GM12878 (cell line): ENCODE results near the gene OR56B1. TPM values are rescaled to one million over a fixed set of nuclear protein-coding genes. Genes with fewer than 3 reads are reported as not detected.

Experiments used
- ATAC-seq: fragments of 200-7000 bp; cut with Tn5 transposase; 3 replicates; pipeline ENCODE4 v1.9.1; 2020; ENCODE audit warnings: mild to moderate bottlenecking, moderate library complexity
- BruUV-seq: library from RNA; stranded (reverse); fragments of 400-500 nt; replicated peaks from 2 replicates; lab custom pipeline; 2021; lab: Mats Ljungman, UMichigan
- CTCF ChIA-PET: fragments of 300-600 bp; sonication (Branson Sonifier 250); formaldehyde crosslinking; extraction: SDS; loops from one replicate; lab custom pipeline; 2021; ENCODE audit warnings: inconsistent platforms; lab: Yijun Ruan, JAX
- POLR2A ChIA-PET: fragments of 350-600 bp; formaldehyde crosslinking; extraction: SDS; loops from one replicate; lab custom pipeline; 2021; ENCODE audit warnings: inconsistent platforms; lab: Charles Lee
- RAD21 ChIA-PET: fragments of 300-600 bp; sonication (Branson Sonifier 250); formaldehyde crosslinking; loops from one replicate; lab custom pipeline; 2023; ENCODE audit warnings: antibody characterized with exemption; ENCODE audit not compliant: unreplicated experiment; lab: Charles Lee
- SMC1A ChIA-PET: fragments of 300-600 bp; sonication (Branson Sonifier 250); formaldehyde crosslinking; loops from one replicate; lab custom pipeline; 2023; ENCODE audit not compliant: unreplicated experiment, uncharacterized antibody; lab: Charles Lee
- DNase-seq: peaks from one replicate; pipeline ENCODE4 v3.0.0-alpha.2; 2011; ENCODE audit warnings: low read depth, low spot score
- FAIRE-seq: peaks from 3 replicates; lab custom pipeline; 2011; peaks lifted over from hg19 to GRCh38; lab: Jason Lieb, UNC
- H2AFZ ChIP-seq: 2 replicates; pipeline ENCODE4 v1.6.0; 2011; ENCODE audit warnings: low read depth, low read length, control low read depth; ENCODE audit not compliant: control insufficient read depth
- H3K27ac ChIP-seq: 2 replicates; pipeline ENCODE4 v1.5.1; 2011; ENCODE audit warnings: control low read depth; ENCODE audit not compliant: control insufficient read depth, insufficient read depth
- H3K27me3 ChIP-seq, 2 experiments: replicated peaks in 1 of 2; 2 replicates each; pipeline versions ENCODE4 v1.6.0 to v1.6.1; 2011; ENCODE audit warnings: low read length in 1 of 2; ENCODE audit not compliant: control insufficient read depth in 2 of 2, insufficient read depth in 2 of 2
- H3K36me3 ChIP-seq, 2 experiments: 2 replicates each; pipeline ENCODE4 v1.5.1; 2011; ENCODE audit warnings: low read length in 1 of 2; ENCODE audit not compliant: control insufficient read depth in 2 of 2, insufficient read depth in 2 of 2
- H3K4me1 ChIP-seq: 2 replicates; pipeline ENCODE4 v1.6.1; 2011; ENCODE audit warnings: mild to moderate bottlenecking, low read length, moderate library complexity, mixed read lengths; ENCODE audit not compliant: control insufficient read depth, insufficient read depth
- H3K4me2 ChIP-seq: 2 replicates; pipeline ENCODE4 v1.6.0; 2011; ENCODE audit warnings: control low read depth; ENCODE audit not compliant: control insufficient read depth, insufficient read depth
- H3K4me3 ChIP-seq: fragments of 200-600 bp; sonication (generic); 2 replicates; pipeline ENCODE4 v1.5.1; 2016
- H3K79me2 ChIP-seq: 2 replicates; pipeline ENCODE4 v1.6.0; 2011; ENCODE audit warnings: low read length; ENCODE audit not compliant: control insufficient read depth, insufficient read depth
- H3K9ac ChIP-seq: 2 replicates; pipeline ENCODE4 v1.8.0; 2011; ENCODE audit warnings: low read length, control low read depth, mixed read lengths; ENCODE audit not compliant: control insufficient read depth, insufficient read depth
- H3K9me3 ChIP-seq: replicated peaks from 3 replicates; pipeline ENCODE4 v1.5.1; 2011; ENCODE audit warnings: mild to moderate bottlenecking, low read length; ENCODE audit not compliant: control insufficient read depth, insufficient read depth
- H4K20me1 ChIP-seq: 2 replicates; pipeline ENCODE4 v1.6.0; 2011; ENCODE audit not compliant: control insufficient read depth, insufficient read depth
- ATF2 ChIP-seq: IDR thresholded peaks from 2 replicates; pipeline ENCODE4 v1.6.1; 2012; ENCODE audit warnings: low read length, inconsistent platforms
- CBX3 ChIP-seq: fragments of 200-600 bp; sonication (generic); IDR thresholded peaks from 2 replicates; pipeline ENCODE4 v1.6.1; 2016; ENCODE audit warnings: low read depth, borderline replicate concordance
- CHD1 ChIP-seq: IDR thresholded peaks from 2 replicates; pipeline ENCODE4 v1.6.1; 2012; ENCODE audit warnings: low read depth, low read length, improper control_type of control experiment
- CREB1 ChIP-seq: IDR thresholded peaks from 2 replicates; pipeline ENCODE4 v1.6.1; 2012; ENCODE audit warnings: low read depth, mild to moderate bottlenecking, inconsistent platforms
- DPF2 ChIP-seq: fragments of 450-650 bp; IDR thresholded peaks from 2 replicates; pipeline ENCODE4 v1.6.1; 2017; ENCODE audit warnings: mild to moderate bottlenecking
- HSF1 ChIP-seq: fragments of 150-350 bp; IDR thresholded peaks from 2 replicates; pipeline ENCODE4 v1.6.1; 2014; ENCODE audit warnings: mild to moderate bottlenecking, low read depth, low read length
- MYB ChIP-seq: fragments of 150-350 bp; IDR thresholded peaks from 2 replicates; pipeline ENCODE4 v1.6.1; 2014; ENCODE audit warnings: mild to moderate bottlenecking, low read depth, low read length, borderline replicate concordance
- NFXL1 ChIP-seq: fragments of 450-650 bp; IDR thresholded peaks from 2 replicates; pipeline ENCODE4 v1.6.1; 2017; ENCODE audit warnings: antibody characterized with exemption, mild to moderate bottlenecking, borderline replicate concordance
- NFYA ChIP-seq: IDR thresholded peaks from 2 replicates; pipeline ENCODE4 v1.6.1; 2011; ENCODE audit warnings: low read depth, mild to moderate bottlenecking, low read length, improper control_type of control experiment, borderline replicate concordance
- NR2F1 ChIP-seq: fragments of 450-650 bp; conservative IDR thresholded peaks from 2 replicates; pipeline ENCODE4 v1.6.1; 2017; ENCODE audit warnings: mild to moderate bottlenecking
- NRF1 ChIP-seq: conservative IDR thresholded peaks from 2 replicates; pipeline ENCODE4 v1.6.1; 2011; ENCODE audit warnings: mild to moderate bottlenecking, low read depth, low read length, improper control_type of control experiment
- POLR2AphosphoS2 ChIP-seq: IDR thresholded peaks from 2 replicates; pipeline ENCODE4 v1.6.1; 2011; ENCODE audit warnings: low read depth, mild to moderate bottlenecking, low read length, improper control_type of control experiment, moderate library complexity
- POLR2AphosphoS5 ChIP-seq: IDR thresholded peaks from 2 replicates; pipeline ENCODE4 v1.6.1; 2011; ENCODE audit warnings: mild to moderate bottlenecking, low read length, inconsistent platforms
- RELA ChIP-seq: fragments of 450-650 bp; IDR thresholded peaks from 2 replicates; pipeline ENCODE4 v1.8.0; 2014; ENCODE audit warnings: borderline replicate concordance; ENCODE audit not compliant: partially characterized antibody
- SMAD1 ChIP-seq: fragments of 450-650 bp; IDR thresholded peaks from 2 replicates; pipeline ENCODE4 v1.6.1; 2018; ENCODE audit warnings: mild to moderate bottlenecking, low read depth; ENCODE audit not compliant: partially characterized antibody
- SMARCA5 ChIP-seq: fragments of 450-650 bp; IDR thresholded peaks from 2 replicates; pipeline ENCODE4 v1.6.1; 2017; ENCODE audit warnings: mild to moderate bottlenecking
- STAT1 ChIP-seq: fragments of 450-650 bp; conservative IDR thresholded peaks from 2 replicates; pipeline ENCODE4 v1.6.1; 2014; ENCODE audit warnings: antibody characterized with exemption, mild to moderate bottlenecking
- TCF12 ChIP-seq: IDR thresholded peaks from 2 replicates; pipeline ENCODE4 v1.6.1; 2011; ENCODE audit warnings: low read depth, mild to moderate bottlenecking, low read length
- ZNF217 ChIP-seq: fragments of 450-650 bp; IDR thresholded peaks from 2 replicates; pipeline ENCODE4 v1.6.1; 2017; ENCODE audit warnings: antibody characterized with exemption, mild to moderate bottlenecking
- WGBS: methylation state at CpG from one replicate; pipeline ENCODE4 v1.1.6; 2016; ENCODE audit warnings: low lambda C conversion rate; ENCODE audit not compliant: insufficient replicate concordance, insufficient coverage; ENCODE audit errors: missing lambda C conversion rate; 5-methylcytosine and 5-hydroxymethylcytosine counted together
- in situ Hi-C: fragments of 300-500 bp; cut with MboI; formaldehyde crosslinking; loops from 9 replicates; pipeline ENCODE4 v1.14.3; 2018; ENCODE audit warnings: mixed read lengths
- intact Hi-C: fragments of 100-400 bp; cut with micrococcal nuclease; formaldehyde crosslinking; loops from one replicate; pipeline ENCODE4 v1.14.2; 2022; ENCODE audit not compliant: unreplicated experiment
- polyA plus RNA-seq, 11 experiments: library from polyadenylated mRNA; depleted of rRNA in 4 of 11; unstranded in 6 of 11; stranded (reverse) in 5 of 11; fragments of >200 nt; fragmentation: Nextera tagmentation in 4 of 11; fragmentation: Illumina TruSeq in 1 of 11; extraction: Ambion mirVana in 4 of 11; extraction: Trizol in 1 of 11; gene quantifications; 1 replicate in 1 of 11; 2 replicates in 10 of 11; pipeline versions ENCODE4 v1.2.1 to v1.2.3, GENCODE V29; 2011 to 2016; ENCODE audit warnings: inconsistent platforms in 2 of 11, missing spikeins in 2 of 11, low read depth in 1 of 11
- total RNA-seq, 4 experiments: library from RNA; depleted of rRNA in 3 of 4; stranded (reverse); fragments of >200 nt in 3 of 4; fragmentation: Illumina TruSeq in 1 of 4; extraction: Trizol in 1 of 4; gene quantifications; 2 replicates each; pipeline versions ENCODE4 v1.2.1 to v1.2.3, GENCODE V29; 2013 to 2021

Gene OR56B1
- total and polyA plus RNA-seq, 10 of the 15 experiments (the other 5 are each of a cell fraction or from before 2014, with no cell fraction given): 0.04 to 0.71 (median 0.36) TPM; not detected in 3

- no peak for TF ChIP-seq CREB1
Measured at GRCh38 chr11:5746614-5747013, 10.4 kb downstream of the OR56B1 start (continued).

- Histone ChIP-seq H3K9me3 (no peaks in the 10 kb centered on the region), H3K9ac (no peak overlapping the region), H3K27me3 (no peaks in the 10 kb centered on the region), H4K20me1 (no peaks in the 10 kb centered on the region), H3K4me2 (no peak overlapping the region), H3K4me3 (no peak overlapping the region), H3K36me3 (no peaks in the 10 kb centered on the region), H3K79me2 (no peaks in the 10 kb centered on the region), H3K27ac (no peak overlapping the region), H3K4me1 (no peaks in the 10 kb centered on the region), H2AFZ (no peak overlapping the region)
- WGBS: 33% methylated on average over 3 of the region's 3 CpGs
- ChIA-PET POLR2A (no interaction called here), CTCF (no interaction called here), RAD21 (no interaction called here), SMC1A (interaction anchor here (1.7 kb wide), 1 partner anchor 11 kb away, joined by 4 read pairs; a partner anchor contains a TSS)
- TF ChIP-seq NR2F1 (no peak), POLR2AphosphoS5 (no peak), TCF12 (no peak), ZNF217 (no peak), CHD1 (no peak), DPF2 (no peak), POLR2AphosphoS2 (no peak), HSF1 (no peak), SMAD1 (no peak), NRF1 (no peak), RELA (no peak), STAT1 (no peak), SMARCA5 (no peak), CBX3 (no peak), NFXL1 (no peak), ATF2 (no peak), NFYA (no peak), MYB (no peak)
- ATAC-seq (no peak), DNase-seq (no peak), FAIRE-seq (no peak)
- intact Hi-C loops (no loop called here), in situ Hi-C loops (no loop called here)
- no TSS peak for BruUV-seq
Measured at GRCh38 chr11:5749836-5750235, 13.6 kb downstream of the OR56B1 start.
